H1 (cell line): ENCODE data around the gene CTAGE15. TPM values are rescaled to one million over a fixed set of nuclear protein-coding genes. Genes with fewer than 3 reads are reported as not detected.
A peak's percentile ranks its signal among the peaks of the same experiment; 100 is the strongest.
"Not testable (repeated sequence)": the region's sequence is repeated elsewhere in the genome, so short reads cannot be mapped to it uniquely, and the experiment has no call there.

Experiments
- CTCF ChIA-PET: fragments of 300-600 bp; sonication (Branson Sonifier 250); formaldehyde crosslinking; loops from one replicate; lab custom pipeline; 2021; ENCODE audit not compliant: partially characterized antibody; lab: Charles Lee
- POLR2A ChIA-PET: fragments of 300-600 bp; sonication (Branson Sonifier 250); formaldehyde crosslinking; loops from one replicate; lab custom pipeline; 2021; ENCODE audit warnings: inconsistent platforms; ENCODE audit not compliant: partially characterized antibody; lab: Charles Lee
- DNase-seq, 2 experiments: peaks; one replicate each; pipeline versions ENCODE4 v3.0.0 to v3.0.0-alpha.2; 2010 to 2022; ENCODE audit warnings: low spot score in 2 of 2, low read depth in 1 of 2, mixed read lengths in 1 of 2
- FAIRE-seq: peaks from 2 replicates; lab custom pipeline; 2011; peaks lifted over from hg19 to GRCh38; lab: Jason Lieb, UNC
- H2AFZ ChIP-seq: 2 replicates; pipeline ENCODE4 v1.8.1; 2012; ENCODE audit warnings: low read length, inconsistent platforms
- H2AK5ac ChIP-seq: 2 replicates; pipeline ENCODE4 v1.6.1; 2013; ENCODE audit warnings: low read depth, low read length
- H2BK120ac ChIP-seq: replicated peaks from 2 replicates; pipeline ENCODE3; 2013; ENCODE audit warnings: low read depth, low read length, inconsistent platforms
- H2BK12ac ChIP-seq: 2 replicates; pipeline ENCODE4 v1.6.1; 2013; ENCODE audit warnings: low read depth, low read length
- H2BK15ac ChIP-seq: 2 replicates; pipeline ENCODE4 v1.6.1; 2013; ENCODE audit warnings: low read length
- H2BK20ac ChIP-seq: 2 replicates; pipeline ENCODE4 v1.6.1; 2013; ENCODE audit warnings: low read length
- H2BK5ac ChIP-seq: 2 replicates; pipeline ENCODE4 v1.6.1; 2013; ENCODE audit warnings: low read depth, low read length
- H3K14ac ChIP-seq: 2 replicates; pipeline ENCODE4 v1.6.1; 2013; ENCODE audit warnings: inconsistent platforms; ENCODE audit not compliant: insufficient read length
- H3K18ac ChIP-seq: 2 replicates; pipeline ENCODE4 v1.6.1; 2013; ENCODE audit warnings: low read length; ENCODE audit errors: extremely low read depth
- H3K23ac ChIP-seq: 2 replicates; pipeline ENCODE4 v1.6.1; 2013; ENCODE audit warnings: inconsistent platforms; ENCODE audit not compliant: insufficient read length
- H3K23me2 ChIP-seq: 2 replicates; pipeline ENCODE4 v1.6.1; 2013; ENCODE audit warnings: low read depth, low read length
- H3K27ac ChIP-seq: 2 replicates; pipeline ENCODE4 v1.6.1; 2011; ENCODE audit warnings: low read depth, low read length, inconsistent platforms
- H3K27me3 ChIP-seq, 4 experiments: replicated peaks in 1 of 4; 1 replicate in 1 of 4; 2 replicates in 3 of 4; pipeline versions ENCODE4 v1.6.1 to v1.8.1; 2011 to 2013; ENCODE audit warnings: low read length in 3 of 4, mild to moderate bottlenecking in 3 of 4, inconsistent platforms in 2 of 4, mixed read lengths in 2 of 4, moderate library complexity in 1 of 4; ENCODE audit not compliant: control insufficient read depth in 3 of 4, insufficient read depth in 3 of 4; ENCODE audit errors: extremely low read depth in 1 of 4
- H3K36me3 ChIP-seq, 4 experiments: 2 replicates each; pipeline versions ENCODE4 v1.6.1 to v1.8.1; 2011 to 2013; ENCODE audit warnings: mild to moderate bottlenecking in 4 of 4, low read length in 3 of 4, moderate library complexity in 2 of 4, control low read depth in 1 of 4, inconsistent platforms in 1 of 4; ENCODE audit not compliant: insufficient read depth in 4 of 4, control insufficient read depth in 2 of 4
- H3K4ac ChIP-seq: replicated peaks from 2 replicates; pipeline ENCODE3; 2013; ENCODE audit warnings: low read length, low read depth, mixed read lengths, inconsistent platforms; ENCODE audit not compliant: insufficient read length
- H3K4me1 ChIP-seq, 4 experiments: replicated peaks in 1 of 4; 1 replicate in 1 of 4; 2 replicates in 3 of 4; pipeline versions ENCODE4 v1.6.1 to v1.8.1; 2011 to 2013; ENCODE audit warnings: low read length in 3 of 4, inconsistent platforms in 2 of 4, mixed read lengths in 1 of 4; ENCODE audit not compliant: insufficient read depth in 4 of 4, control insufficient read depth in 3 of 4
- H3K4me2 ChIP-seq, 2 experiments: 2 replicates each; pipeline versions ENCODE4 v1.6.1 to v1.8.1; 2011 to 2013; ENCODE audit warnings: low read depth in 2 of 2, low read length in 2 of 2, control low read depth in 1 of 2, inconsistent platforms in 1 of 2, mild to moderate bottlenecking in 1 of 2; ENCODE audit not compliant: insufficient read depth in 1 of 2
- H3K4me3 ChIP-seq, 4 experiments: fragments of 200-600, 300-600 bp in 1 of 4; sonication (generic), shearing (Covaris generic), sonication (Bioruptor Twin) in 1 of 4; 2 replicates each; pipeline versions ENCODE4 v1.5.1 to v1.8.1; 2011 to 2016; ENCODE audit warnings: low read length in 4 of 4, low read depth in 3 of 4, control low read depth in 2 of 4, inconsistent platforms in 2 of 4, mild to moderate bottlenecking in 2 of 4, mixed read lengths in 1 of 4, moderate library complexity in 1 of 4; ENCODE audit not compliant: insufficient read depth in 2 of 4; ENCODE audit errors: extremely low read depth in 1 of 4
- H3K56ac ChIP-seq: replicated peaks from 2 replicates; pipeline ENCODE3; 2013; ENCODE audit warnings: low read depth, mild to moderate bottlenecking, mixed read lengths, low read length, inconsistent platforms; ENCODE audit not compliant: insufficient read length
- H3K79me1 ChIP-seq: 2 replicates; pipeline ENCODE4 v1.6.1; 2013; ENCODE audit warnings: low read depth, low read length, control low read depth
- H3K79me2 ChIP-seq, 2 experiments: 2 replicates each; pipeline versions ENCODE4 v1.6.1 to v1.8.1; 2012 to 2013; ENCODE audit warnings: low read length in 2 of 2, mild to moderate bottlenecking in 2 of 2, inconsistent platforms in 1 of 2; ENCODE audit not compliant: insufficient read depth in 2 of 2, control insufficient read depth in 1 of 2
- H3K9ac ChIP-seq, 4 experiments: replicated peaks in 1 of 4; 1 replicate in 1 of 4; 2 replicates in 3 of 4; pipeline versions ENCODE4 v1.6.1 to v1.8.1; 2011 to 2013; ENCODE audit warnings: low read depth in 3 of 4, low read length in 3 of 4, control low read depth in 2 of 4, mild to moderate bottlenecking in 2 of 4, moderate library complexity in 2 of 4, inconsistent platforms in 1 of 4; ENCODE audit errors: extremely low read depth in 1 of 4
- H3K9me3 ChIP-seq, 2 experiments: 2 replicates each; pipeline versions ENCODE4 v1.6.1 to v1.8.1; 2012 to 2013; ENCODE audit warnings: mild to moderate bottlenecking in 2 of 2, moderate library complexity in 2 of 2, control low read depth in 1 of 2, inconsistent platforms in 1 of 2, low read depth in 1 of 2, low read length in 1 of 2, mixed read lengths in 1 of 2; ENCODE audit not compliant: insufficient read depth in 2 of 2
- H4K20me1 ChIP-seq, 2 experiments: replicated peaks in 1 of 2; 2 replicates each; pipeline versions ENCODE3 to v1.8.1; 2011 to 2013; ENCODE audit warnings: inconsistent platforms in 2 of 2, low read length in 2 of 2, mild to moderate bottlenecking in 1 of 2; ENCODE audit not compliant: insufficient read depth in 2 of 2, control insufficient read depth in 1 of 2
- H4K5ac ChIP-seq: 2 replicates; pipeline ENCODE4 v1.6.1; 2013; ENCODE audit warnings: low read length, low read depth, mixed read lengths, inconsistent platforms; ENCODE audit not compliant: insufficient read length
- H4K8ac ChIP-seq: 2 replicates; pipeline ENCODE4 v1.8.0; 2013; ENCODE audit warnings: mild to moderate bottlenecking, moderate library complexity, low read length, inconsistent platforms; ENCODE audit not compliant: insufficient read depth; ENCODE audit errors: extremely low read depth
- H4K91ac ChIP-seq: replicated peaks from 2 replicates; pipeline ENCODE3; 2013; ENCODE audit warnings: low read length, mixed read lengths, inconsistent platforms; ENCODE audit not compliant: insufficient read length
- RAD21 ChIP-seq, 2 experiments: IDR thresholded peaks in 1 of 2; conservative IDR thresholded peaks in 1 of 2; 2 replicates each; pipeline ENCODE4 v1.6.1; 2011; ENCODE audit warnings: low read depth in 2 of 2, low read length in 2 of 2, improper control_type of control experiment in 1 of 2, inconsistent platforms in 1 of 2, mild to moderate bottlenecking in 1 of 2, moderate library complexity in 1 of 2
- WGBS, 2 experiments: shearing (Covaris generic) in 1 of 2; methylation state at CpG; one replicate each; pipeline versions ENCODE4 v1.1.6 to v1.1.7; 2013 to 2015; ENCODE audit warnings: low lambda C conversion rate in 2 of 2, mixed read lengths in 2 of 2, inconsistent platforms in 1 of 2, low coverage in 1 of 2, missing lambda C conversion rate in 1 of 2; ENCODE audit not compliant: insufficient replicate concordance in 2 of 2, insufficient coverage in 1 of 2, insufficient read length in 1 of 2; ENCODE audit errors: extremely low coverage in 1 of 2, missing lambda C conversion rate in 1 of 2; 5-methylcytosine and 5-hydroxymethylcytosine counted together
- polyA plus RNA-seq, 7 experiments: library from polyadenylated mRNA; depleted of rRNA in 3 of 7; stranded (reverse) in 5 of 7; unstranded in 2 of 7; fragments of >200 nt in 5 of 7; fragments of 200-250 nt in 2 of 7; gene quantifications; 1 replicate in 5 of 7; 2 replicates in 1 of 7; 4 replicates in 1 of 7; pipeline versions ENCODE4 v1.2.1 to v1.2.3, GENCODE V29; 2011 to 2013; ENCODE audit warnings: missing spikeins in 2 of 7, mixed read lengths in 2 of 7
- total RNA-seq: library from RNA; stranded (reverse); fragmentation: NEBNext Ultra II Directional; extraction: Animal tissue kit (Norgen Biotek cat#: 25700); gene quantifications from 2 replicates; pipeline ENCODE4 v1.2.1, GENCODE V29; 2021

The CTAGE15 gene
- total and polyA plus RNA-seq, 2 of the 8 experiments (the other 6 are each of a cell fraction or from before 2014, with no cell fraction given): 0.06 to 0.86 TPM

DNA sequence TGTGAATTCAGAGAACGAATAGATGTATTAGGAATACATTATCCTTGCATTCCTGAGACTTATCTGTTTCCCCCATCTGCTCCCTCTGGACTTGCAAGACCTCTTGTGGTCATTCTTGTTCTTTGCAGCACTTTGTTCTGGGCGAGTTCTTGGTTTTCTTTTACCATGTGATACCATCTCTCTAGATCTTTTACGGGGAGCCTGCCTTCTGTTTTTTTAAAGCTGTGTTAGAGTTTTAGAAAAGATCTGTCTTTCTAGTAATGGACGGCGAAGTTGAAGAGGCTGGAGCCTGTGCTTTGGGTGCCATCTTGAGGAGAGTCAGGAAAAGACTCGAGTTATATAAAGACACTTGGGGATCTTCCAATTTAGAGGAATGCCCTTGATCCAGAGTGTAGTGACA, 8.3 kb upstream of the CTAGE15 start:
- H2AK5ac ChIP-seq, H3K4ac ChIP-seq, H3K4me1 ChIP-seq, H2BK12ac ChIP-seq, POLR2A ChIA-PET, H3K14ac ChIP-seq, H3K9me3 ChIP-seq, H2BK120ac ChIP-seq, H3K56ac ChIP-seq, H3K23me2 ChIP-seq, H2BK5ac ChIP-seq, H3K36me3 ChIP-seq, DNase-seq, H3K27me3 ChIP-seq, H3K4me3 ChIP-seq, H2BK15ac ChIP-seq, H3K18ac ChIP-seq, H4K20me1 ChIP-seq, H2AFZ ChIP-seq, H3K9ac ChIP-seq, CTCF ChIA-PET, H3K23ac ChIP-seq, H4K8ac ChIP-seq, H4K91ac ChIP-seq, H4K5ac ChIP-seq, H3K79me1 ChIP-seq, H2BK20ac ChIP-seq, H3K4me2 ChIP-seq, H3K79me2 ChIP-seq, H3K27ac ChIP-seq: not testable (repeated sequence)
- peak; percentile 80 for FAIRE-seq
- TF ChIP-seq RAD21 (IDR thresholded peaks at IDR 0.05 in 1 of 2, conservative IDR thresholded peaks at IDR 0.05 in 1 of 2; ENCODE audit: low read depth in 2 of 2, low read length in 2 of 2): peak; percentile 6 to 13; a peak in 2 of 4 replicates
- 40% methylated on average over 3 of the region's 6 CpGs; no CpG with 5 or more reads in 1 of the 2 experiments for WGBS, 2 experiments

GRCh38 chr7:143566001-143566400, 5.6 kb upstream of the CTAGE15 start:
- H3K27ac ChIP-seq, H3K4me2 ChIP-seq, H3K14ac ChIP-seq, FAIRE-seq, H3K18ac ChIP-seq, H2BK15ac ChIP-seq, H2AK5ac ChIP-seq, POLR2A ChIA-PET, H2BK12ac ChIP-seq, H3K27me3 ChIP-seq, H2BK20ac ChIP-seq, H3K4me1 ChIP-seq, H4K20me1 ChIP-seq, H3K79me2 ChIP-seq, H4K91ac ChIP-seq, H3K23me2 ChIP-seq, H2BK5ac ChIP-seq, H3K79me1 ChIP-seq, H2BK120ac ChIP-seq, H3K9ac ChIP-seq, H3K23ac ChIP-seq, H4K8ac ChIP-seq, DNase-seq, H3K4ac ChIP-seq, H3K56ac ChIP-seq, CTCF ChIA-PET, H3K4me3 ChIP-seq, H2AFZ ChIP-seq, H3K36me3 ChIP-seq, H3K9me3 ChIP-seq, H4K5ac ChIP-seq: not testable (repeated sequence)
- WGBS, 2 experiments: no CpG with 5 or more reads among the region's 1 CpG
